Measurements from ENCODE around the gene C9orf50.

- no peak for TF ChIP-seq CTCF (IDR thresholded peaks at IDR 0.05; ENCODE audit: insufficient read depth, low read length, poor library complexity, severe bottlenecking)
- TF ChIP-seq EZH2phosphoT487 (conservative IDR thresholded peaks at IDR 0.05; ENCODE audit: low read length): no peak
These were observed 7.9 kb downstream of the C9orf50 start for GRCh38 chr9:129612815-129613519.

Measured in SU-DHL-6 (cell line).